Epithelial cell of proximal tubule (primary cell): ENCODE measurements around the gene ACAA1. TPM values are rescaled to one million over a fixed set of nuclear protein-coding genes. Genes with fewer than 3 reads are reported as not detected.

ENCODE experiments used
- DNase-seq: peaks from one replicate; pipeline ENCODE4 v3.0.0-alpha.2; 2011; ENCODE audit warnings: low read depth
- H3K4me3 ChIP-seq: 2 replicates; pipeline ENCODE4 v1.5.1; 2011; ENCODE audit warnings: low read depth, mild to moderate bottlenecking, low read length
- total RNA-seq: library from RNA; depleted of rRNA; stranded (reverse); fragments of >200 nt; gene quantifications from 2 replicates; pipeline ENCODE4 v1.2.3, GENCODE V29; 2015
- TF ChIP-seq, protein P1 (sequence below): conservative IDR thresholded peaks from 2 replicates; pipeline ENCODE4 v1.5.1; 2012; ENCODE audit warnings: low read depth, mild to moderate bottlenecking, low read length

ACAA1 gene, protein sequence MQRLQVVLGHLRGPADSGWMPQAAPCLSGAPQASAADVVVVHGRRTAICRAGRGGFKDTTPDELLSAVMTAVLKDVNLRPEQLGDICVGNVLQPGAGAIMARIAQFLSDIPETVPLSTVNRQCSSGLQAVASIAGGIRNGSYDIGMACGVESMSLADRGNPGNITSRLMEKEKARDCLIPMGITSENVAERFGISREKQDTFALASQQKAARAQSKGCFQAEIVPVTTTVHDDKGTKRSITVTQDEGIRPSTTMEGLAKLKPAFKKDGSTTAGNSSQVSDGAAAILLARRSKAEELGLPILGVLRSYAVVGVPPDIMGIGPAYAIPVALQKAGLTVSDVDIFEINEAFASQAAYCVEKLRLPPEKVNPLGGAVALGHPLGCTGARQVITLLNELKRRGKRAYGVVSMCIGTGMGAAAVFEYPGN
- 37.8 and 56.9 TPM in 2 replicates for total RNA-seq

DNA sequence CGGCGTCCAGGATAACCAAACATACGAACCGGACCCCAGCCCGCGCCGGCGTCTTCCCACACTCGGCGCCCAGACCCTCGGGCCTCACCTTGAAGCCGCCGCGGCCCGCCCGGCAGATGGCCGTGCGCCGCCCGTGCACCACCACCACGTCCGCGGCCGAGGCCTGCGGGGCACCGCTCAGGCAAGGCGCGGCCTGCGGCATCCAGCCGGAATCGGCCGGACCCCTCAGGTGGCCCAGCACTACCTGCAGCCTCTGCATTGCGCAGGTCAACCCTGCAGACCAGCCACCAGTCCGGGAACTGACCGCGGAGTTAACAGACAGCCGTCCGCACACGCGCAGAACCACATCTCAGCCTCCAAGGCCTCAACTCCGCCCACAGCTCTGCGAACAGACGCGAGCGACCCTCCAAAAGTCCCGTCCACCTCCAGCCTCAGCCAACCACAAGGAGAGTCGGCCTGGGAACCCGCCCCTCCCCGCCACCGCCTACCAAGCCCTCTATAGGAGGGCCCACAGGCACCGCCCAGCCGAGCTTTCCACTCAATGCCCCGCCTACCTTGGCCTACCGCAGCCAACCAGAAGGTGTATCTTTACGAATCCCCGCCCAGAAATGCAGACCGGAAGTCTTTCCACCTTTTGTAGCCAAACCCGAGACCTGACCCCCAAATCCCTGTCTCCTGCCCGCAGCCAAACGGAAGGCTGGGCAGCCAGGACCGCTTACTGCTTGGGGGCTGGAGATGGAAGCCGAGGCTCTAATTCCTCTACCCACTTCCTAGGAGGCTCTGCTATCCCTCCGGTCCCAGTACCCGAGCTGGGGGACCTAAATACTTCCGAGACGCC is at the start of gene ACAA1:
ACAA1 (minus strand) TSS at position 351 of the 838 bp plus-strand sequence; CDS start at position 259, 92 bp downstream.
- H3K4me3 ChIP-seq: peak within 1 kb of the TSS; percentile 92
- peak; percentile 91 for DNase-seq
- TF ChIP-seq, protein P1, sequence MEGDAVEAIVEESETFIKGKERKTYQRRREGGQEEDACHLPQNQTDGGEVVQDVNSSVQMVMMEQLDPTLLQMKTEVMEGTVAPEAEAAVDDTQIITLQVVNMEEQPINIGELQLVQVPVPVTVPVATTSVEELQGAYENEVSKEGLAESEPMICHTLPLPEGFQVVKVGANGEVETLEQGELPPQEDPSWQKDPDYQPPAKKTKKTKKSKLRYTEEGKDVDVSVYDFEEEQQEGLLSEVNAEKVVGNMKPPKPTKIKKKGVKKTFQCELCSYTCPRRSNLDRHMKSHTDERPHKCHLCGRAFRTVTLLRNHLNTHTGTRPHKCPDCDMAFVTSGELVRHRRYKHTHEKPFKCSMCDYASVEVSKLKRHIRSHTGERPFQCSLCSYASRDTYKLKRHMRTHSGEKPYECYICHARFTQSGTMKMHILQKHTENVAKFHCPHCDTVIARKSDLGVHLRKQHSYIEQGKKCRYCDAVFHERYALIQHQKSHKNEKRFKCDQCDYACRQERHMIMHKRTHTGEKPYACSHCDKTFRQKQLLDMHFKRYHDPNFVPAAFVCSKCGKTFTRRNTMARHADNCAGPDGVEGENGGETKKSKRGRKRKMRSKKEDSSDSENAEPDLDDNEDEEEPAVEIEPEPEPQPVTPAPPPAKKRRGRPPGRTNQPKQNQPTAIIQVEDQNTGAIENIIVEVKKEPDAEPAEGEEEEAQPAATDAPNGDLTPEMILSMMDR: no peak

DNA sequence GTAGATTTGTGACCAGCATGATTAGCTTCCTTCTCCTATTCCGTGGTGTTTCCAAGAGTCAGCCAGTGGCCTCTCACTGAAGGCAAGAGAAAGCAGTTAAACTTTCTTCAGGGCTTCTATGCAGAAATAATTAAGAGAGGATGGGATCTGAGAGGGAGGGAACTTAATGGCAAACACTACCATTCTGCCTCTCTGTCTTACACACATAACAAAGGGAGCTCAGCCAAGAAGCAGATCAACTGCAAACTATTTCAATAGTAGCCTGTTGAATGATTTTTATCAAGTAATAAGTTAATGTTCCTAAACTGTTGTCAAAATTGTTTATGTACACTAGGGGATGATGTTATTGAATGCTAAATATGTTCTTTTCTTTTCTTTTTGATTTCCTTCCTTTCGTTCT is 40.3 kb upstream of the ACAA1 start:
- no peak for DNase-seq
- TF ChIP-seq, protein P1: no peak
- H3K4me3 ChIP-seq: no peak overlapping the region

DNA sequence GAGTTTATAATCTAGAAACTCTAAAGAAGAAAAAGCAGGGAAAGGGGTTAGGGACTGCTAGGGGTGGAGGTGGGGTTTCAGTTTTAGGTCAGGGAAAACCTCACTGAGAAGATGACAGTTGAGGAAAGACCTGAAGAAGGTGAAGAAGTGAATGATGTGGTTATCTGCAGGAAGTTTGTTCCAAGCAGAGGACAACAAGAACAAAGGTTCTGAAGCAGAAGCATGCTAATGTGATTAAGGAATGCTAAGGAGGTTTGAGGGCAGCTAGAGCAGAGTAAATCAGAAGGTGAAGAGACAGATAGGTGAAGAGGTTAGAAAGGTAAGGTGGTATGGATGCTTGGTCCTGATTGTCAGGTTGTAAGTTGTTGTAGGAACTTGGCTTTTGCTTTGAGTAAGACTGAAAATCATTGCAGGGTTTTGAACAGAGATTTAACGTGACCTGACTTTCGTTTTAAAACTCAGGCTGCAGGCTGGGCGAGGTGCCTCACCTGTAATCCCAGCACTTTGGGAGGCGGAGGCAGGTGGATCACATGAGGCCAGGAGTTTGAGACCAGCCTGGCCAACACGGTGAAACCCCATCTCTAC is 37.0 kb upstream of the ACAA1 start:
- TF ChIP-seq, protein P1: no peak
- DNase-seq: no peak
- no peak overlapping the region for H3K4me3 ChIP-seq

DNA sequence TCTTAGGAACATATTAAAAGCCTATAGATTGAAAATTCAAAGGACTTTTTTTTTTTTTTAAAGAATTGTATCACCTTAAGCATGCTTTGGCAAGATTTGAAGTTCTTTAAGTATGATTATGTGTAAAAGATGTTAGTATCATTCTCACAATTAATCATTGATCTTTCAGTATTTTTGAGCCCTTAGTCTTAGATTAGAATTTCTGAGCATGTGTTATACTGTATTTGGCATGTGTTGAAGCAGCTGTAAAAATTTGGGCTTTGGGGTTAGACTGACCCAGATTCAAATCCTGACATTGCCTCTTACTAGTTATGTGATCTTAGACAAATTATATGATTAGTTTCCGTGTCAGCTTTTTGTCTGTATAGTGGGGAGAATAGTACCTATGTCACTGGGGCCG is 34.7 kb upstream of the ACAA1 start:
- no peak for DNase-seq
- H3K4me3 ChIP-seq: no peak overlapping the region
- TF ChIP-seq, protein P1: no peak

DNA sequence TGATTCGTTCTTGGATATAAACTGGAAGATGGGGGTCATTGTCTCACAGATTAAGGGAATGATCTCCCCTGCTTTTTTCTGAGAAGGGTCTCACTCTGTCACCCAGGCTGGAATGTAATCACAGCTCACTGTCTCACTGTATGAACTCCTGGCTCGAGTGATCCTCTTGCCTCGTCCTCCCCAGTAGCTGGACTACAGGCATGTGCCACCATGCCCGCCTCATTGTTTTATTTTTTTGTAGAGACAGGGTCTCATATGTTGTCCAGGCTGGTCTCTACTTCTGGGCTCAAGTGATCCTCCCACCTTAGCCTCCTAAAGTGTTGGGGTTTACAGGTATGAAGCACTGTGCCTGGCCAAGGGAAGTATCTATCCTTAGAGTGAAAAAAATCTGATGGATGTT is 33.8 kb upstream of the ACAA1 start:
- DNase-seq: no peak
- H3K4me3 ChIP-seq: no peak overlapping the region
- TF ChIP-seq, protein P1: no peak

DNA sequence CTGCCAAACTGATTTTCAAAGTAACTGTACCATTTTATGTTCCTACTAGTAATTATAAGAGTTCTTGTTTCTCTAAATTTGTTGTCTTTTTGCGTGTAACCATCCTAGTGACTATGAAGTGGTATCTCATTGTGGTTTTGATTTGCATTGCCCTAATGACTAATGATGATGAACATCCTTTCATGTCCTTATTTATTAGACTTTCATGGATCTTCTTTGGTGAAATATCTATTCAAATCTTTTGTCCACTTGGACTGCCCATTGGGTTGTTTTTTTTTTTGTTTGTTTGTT is 32.0 kb upstream of the ACAA1 start:
- TF ChIP-seq, protein P1: no peak
- H3K4me3 ChIP-seq: no peak overlapping the region
- no peak for DNase-seq
